NB4 (cell line): ENCODE data around the gene MESP2.

Source experiments
- CTCF ChIP-seq: IDR thresholded peaks from one replicate; pipeline ENCODE4 v1.5.1; 2012; ENCODE audit warnings: low read depth, low read length
- MAX ChIP-seq: IDR thresholded peaks from 2 replicates; pipeline ENCODE4 v1.6.1; 2011; ENCODE audit warnings: low read depth, low read length
- POLR2A ChIP-seq: IDR thresholded peaks from 2 replicates; pipeline ENCODE4 v1.6.1; 2011; ENCODE audit warnings: mild to moderate bottlenecking; ENCODE audit not compliant: insufficient read length; ENCODE audit errors: extremely low read depth

- no peak for TF ChIP-seq CTCF
- TF ChIP-seq POLR2A: no peak
- no peak for TF ChIP-seq MAX
These were observed 7.9 kb downstream of the MESP2 start for GRCh38 chr15:89783861-89784685.
